MCF 10A (cell line): ENCODE measurements around the gene NRG3. TPM values are rescaled to one million over a fixed set of nuclear protein-coding genes. Genes with fewer than 3 reads are reported as not detected.
A peak's percentile ranks its signal among the peaks of the same experiment; 100 is the strongest.

Experiments used
- BruUV-seq: library from RNA; stranded (reverse); fragments of 400-500 nt; replicated peaks from 2 replicates; lab custom pipeline; 2021; lab: Mats Ljungman, UMichigan
- CTCF ChIA-PET: fragments of 300-600 bp; sonication (Branson Sonifier 250); formaldehyde crosslinking; extraction: SDS; loops from one replicate; lab custom pipeline; 2021; ENCODE audit warnings: antibody characterized with exemption, inconsistent platforms; lab: Yijun Ruan, JAX
- POLR2A ChIA-PET: fragments of 300-600, 350-650 bp; sonication (Branson Sonifier 250); formaldehyde crosslinking; extraction: SDS; loops from one replicate; lab custom pipeline; 2020; ENCODE audit warnings: antibody characterized with exemption, inconsistent platforms; lab: Yijun Ruan, JAX
- DNase-seq: peaks from one replicate; pipeline ENCODE4 v3.0.0-alpha.2; 2018; ENCODE audit not compliant: unreplicated experiment
- H3K27ac Mint-ChIP-seq: one replicate; pipeline ENCODE4 v1.8.0; 2022; ENCODE audit warnings: mild to moderate bottlenecking, low read depth, mixed read lengths; ENCODE audit not compliant: unreplicated experiment
- H3K27me3 Mint-ChIP-seq: one replicate; pipeline ENCODE4 v1.8.0; 2022; ENCODE audit warnings: mixed read lengths; ENCODE audit not compliant: insufficient read depth, unreplicated experiment
- H3K36me3 Mint-ChIP-seq: one replicate; pipeline ENCODE4 v1.8.0; 2022; ENCODE audit warnings: mild to moderate bottlenecking, moderate library complexity, mixed read lengths; ENCODE audit not compliant: insufficient read depth, unreplicated experiment
- H3K4me1 Mint-ChIP-seq: one replicate; pipeline ENCODE4 v1.8.0; 2022; ENCODE audit warnings: mixed read lengths; ENCODE audit not compliant: insufficient read depth, unreplicated experiment
- H3K4me3 Mint-ChIP-seq: one replicate; pipeline ENCODE4 v1.8.0; 2022; ENCODE audit warnings: mild to moderate bottlenecking, moderate library complexity, mixed read lengths; ENCODE audit not compliant: unreplicated experiment
- H3K9me3 Mint-ChIP-seq: one replicate; pipeline ENCODE4 v1.8.0; 2022; ENCODE audit warnings: mixed read lengths; ENCODE audit not compliant: unreplicated experiment
- CTCF ChIP-seq: fragments of 200-600 bp; IDR thresholded peaks from one replicate; pipeline ENCODE4 v1.8.0; 2022; ENCODE audit warnings: antibody characterized with exemption, mild to moderate bottlenecking; ENCODE audit not compliant: unreplicated experiment
- intact Hi-C: fragments of 100-400 bp; cut with micrococcal nuclease; formaldehyde crosslinking; loops from 2 replicates; pipeline ENCODE4 v1.14.1; 2022
- total RNA-seq: library from RNA; stranded (reverse); gene quantifications from 2 replicates; pipeline ENCODE4 v1.2.3, GENCODE V29; 2022

NRG3 gene
- total RNA-seq, 1 experiment from 2014 or later: not detected

DNA sequence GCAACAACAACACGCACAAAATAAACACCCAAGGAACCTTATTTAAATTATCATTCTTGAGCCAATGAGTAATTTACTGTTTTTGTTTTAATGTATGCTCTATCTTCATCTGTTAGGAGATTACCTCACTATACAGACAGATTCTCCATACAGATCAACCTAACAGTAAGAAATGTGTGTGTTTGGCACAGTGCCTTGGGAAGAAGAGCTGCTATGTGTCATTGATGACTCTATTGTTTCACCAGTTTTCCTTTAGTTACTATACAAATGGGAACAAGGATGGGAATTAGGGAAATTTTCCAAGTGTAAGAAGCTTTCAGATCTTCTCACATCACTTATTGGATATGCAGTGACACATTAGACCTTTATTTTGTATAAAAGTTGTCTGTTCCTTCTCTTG is 640.3 kb downstream of the NRG3 start:
- no peak overlapping the region for H3K4me3 Mint-ChIP-seq
- H3K36me3 Mint-ChIP-seq: no peaks in the 10 kb centered on the region
- peaks cover 8% of the 10 kb centered on the region for H3K4me1 Mint-ChIP-seq
- CTCF ChIA-PET: no interaction called here
- no TSS peak for BruUV-seq
- no peak for TF ChIP-seq CTCF
- peak; percentile 22 for DNase-seq
- intact Hi-C loops: no loop called here
- no peaks in the 10 kb centered on the region for H3K27me3 Mint-ChIP-seq
- no peak overlapping the region for H3K27ac Mint-ChIP-seq
- no peaks in the 10 kb centered on the region for H3K9me3 Mint-ChIP-seq
- POLR2A ChIA-PET: no interaction called here

DNA sequence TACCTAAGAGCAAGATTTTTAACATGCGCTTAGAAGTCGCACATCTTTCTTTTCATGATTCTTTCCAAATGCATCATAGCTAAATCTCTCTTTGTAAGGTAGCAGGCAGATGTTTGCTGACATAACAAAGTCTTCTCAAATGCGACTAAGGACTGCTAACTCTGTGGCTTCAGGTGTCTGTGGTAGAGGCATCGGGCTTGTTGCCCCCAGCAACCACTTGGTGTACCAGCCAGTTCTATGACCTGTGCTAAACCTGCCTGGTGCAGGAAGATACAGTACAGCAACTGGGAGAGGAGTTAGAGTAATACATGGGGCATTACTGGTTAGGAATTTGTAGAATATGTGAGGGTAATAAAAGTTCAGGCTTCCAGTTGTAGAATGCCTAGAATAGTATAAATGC is 654.1 kb downstream of the NRG3 start:
- H3K36me3 Mint-ChIP-seq: no peaks in the 10 kb centered on the region
- no peaks in the 10 kb centered on the region for H3K9me3 Mint-ChIP-seq
- DNase-seq: no peak
- CTCF ChIA-PET: no interaction called here
- intact Hi-C loops: no loop called here
- no peaks in the 10 kb centered on the region for H3K4me1 Mint-ChIP-seq
- no peak for TF ChIP-seq CTCF
- H3K27ac Mint-ChIP-seq: no peak overlapping the region
- no peaks in the 10 kb centered on the region for H3K27me3 Mint-ChIP-seq
- POLR2A ChIA-PET: no interaction called here
- BruUV-seq: no TSS peak
- no peak overlapping the region for H3K4me3 Mint-ChIP-seq

- H3K4me3 Mint-ChIP-seq: no peak overlapping the region
- H3K4me1 Mint-ChIP-seq: no peaks in the 10 kb centered on the region
- H3K27me3 Mint-ChIP-seq: no peaks in the 10 kb centered on the region
- DNase-seq: no peak
- H3K27ac Mint-ChIP-seq: no peak overlapping the region
- no peaks in the 10 kb centered on the region for H3K9me3 Mint-ChIP-seq
- ChIA-PET POLR2A (interaction anchor here (0.7 kb wide), 1 partner anchor 16 kb away, joined by 3 read pairs; no protein-coding TSS in a partner anchor), CTCF (no interaction called here)
- no peak for TF ChIP-seq CTCF
- no TSS peak for BruUV-seq
- no peaks in the 10 kb centered on the region for H3K36me3 Mint-ChIP-seq
- intact Hi-C loops: no loop called here
Measured at GRCh38 chr10:82535457-82535856, 660.5 kb downstream of the NRG3 start.

DNA sequence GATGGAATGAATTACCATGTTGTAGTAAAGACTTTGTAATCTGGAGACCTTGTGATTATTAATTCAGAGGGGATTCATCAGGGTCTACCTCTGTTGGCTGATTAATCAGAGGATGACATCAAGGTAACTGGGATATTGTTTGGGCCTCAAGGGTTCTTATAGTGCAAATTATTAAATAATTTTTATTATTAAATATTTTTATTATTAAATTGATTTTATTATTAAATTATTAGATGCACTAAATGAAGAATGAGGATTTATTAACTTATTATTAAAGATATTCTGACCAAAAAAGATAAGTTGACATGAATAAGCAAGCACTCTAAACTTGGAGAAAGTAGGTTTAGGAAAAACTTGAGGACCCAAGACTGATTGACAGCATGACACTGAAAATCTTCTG is 661.7 kb downstream of the NRG3 start:
- TF ChIP-seq CTCF: no peak
- H3K4me1 Mint-ChIP-seq: no peaks in the 10 kb centered on the region
- ChIA-PET POLR2A (no interaction called here), CTCF (no interaction called here)
- H3K36me3 Mint-ChIP-seq: no peaks in the 10 kb centered on the region
- BruUV-seq: no TSS peak
- intact Hi-C loops: no loop called here
- no peak for DNase-seq
- no peak overlapping the region for H3K4me3 Mint-ChIP-seq
- no peaks in the 10 kb centered on the region for H3K27me3 Mint-ChIP-seq
- no peak overlapping the region for H3K27ac Mint-ChIP-seq
- no peaks in the 10 kb centered on the region for H3K9me3 Mint-ChIP-seq
